Dermis blood vessel endothelial cell (primary cell): ENCODE results near the gene AKAP13. TPM values are rescaled to one million over a fixed set of nuclear protein-coding genes. Genes with fewer than 3 reads are reported as not detected.

Experiments used
- DNase-seq: peaks from one replicate; pipeline ENCODE4 v3.0.0; 2010
- total RNA-seq: library from RNA; depleted of rRNA; stranded (reverse); fragments of >200 nt; gene quantifications from 2 replicates; pipeline ENCODE4 v1.2.3, GENCODE V29; 2014

The AKAP13 gene
- total RNA-seq, 1 donor from 2014 or later: 77.4 TPM

GRCh38 chr15:85445361-85445760 is 65.0 kb downstream of the AKAP13 start:
- DNase-seq: no peak

GRCh38 chr15:85451099-85451700 is 70.8 kb downstream of the AKAP13 start:
- DNase-seq: no peak

- DNase-seq: no peak
These were observed 72.0 kb downstream of the AKAP13 start for GRCh38 chr15:85452436-85452835.

GRCh38 chr15:85453144-85453872 is 72.9 kb downstream of the AKAP13 start:
- peak; percentile 34 for DNase-seq

GRCh38 chr15:85454403-85454802 is 74.0 kb downstream of the AKAP13 start:
- no peak for DNase-seq

- DNase-seq: no peak
These were observed 75.5 kb downstream of the AKAP13 start for GRCh38 chr15:85455891-85456290.

- DNase-seq: no peak
These were observed 76.4 kb downstream of the AKAP13 start for GRCh38 chr15:85456798-85457197.

GRCh38 chr15:85457392-85457968 is 77.1 kb downstream of the AKAP13 start:
- no peak for DNase-seq

GRCh38 chr15:85458764-85459163 is 78.4 kb downstream of the AKAP13 start:
- DNase-seq: no peak

- DNase-seq: no peak
These were observed 81.6 kb downstream of the AKAP13 start for GRCh38 chr15:85462029-85462428.

- DNase-seq: no peak
These were observed 83.0 kb downstream of the AKAP13 start for GRCh38 chr15:85463276-85463892.

- DNase-seq: no peak
These were observed 83.6 kb downstream of the AKAP13 start for GRCh38 chr15:85463976-85464375.

- no peak for DNase-seq
These were observed 84.1 kb downstream of the AKAP13 start for GRCh38 chr15:85464471-85464870.

GRCh38 chr15:85470563-85471271 is 90.3 kb downstream of the AKAP13 start:
- DNase-seq: no peak

- DNase-seq: no peak
These were observed 91.9 kb downstream of the AKAP13 start for GRCh38 chr15:85472349-85472748.

- DNase-seq: no peak
These were observed 93.1 kb downstream of the AKAP13 start for GRCh38 chr15:85473455-85473854.

GRCh38 chr15:85474700-85475316 is 94.4 kb downstream of the AKAP13 start:
- no peak for DNase-seq

- peak; percentile 87 for DNase-seq
These were observed 94.9 kb downstream of the AKAP13 start for GRCh38 chr15:85475317-85475701.

GRCh38 chr15:85475711-85476110 is 95.3 kb downstream of the AKAP13 start:
- DNase-seq: no peak

- no peak for DNase-seq
These were observed 96.7 kb downstream of the AKAP13 start for GRCh38 chr15:85477061-85477460.

GRCh38 chr15:85477730-85478129 is 97.3 kb downstream of the AKAP13 start:
- DNase-seq: peak; percentile 81

- peak; percentile 80 for DNase-seq
These were observed 98.8 kb downstream of the AKAP13 start for GRCh38 chr15:85479071-85479647.
